ENCODE measurements around the gene ASPM.
"Not testable (repeated sequence)": the region's sequence is repeated elsewhere in the genome, so short reads cannot be mapped to it uniquely, and the experiment has no call there.

Gene ASPM

DNA sequence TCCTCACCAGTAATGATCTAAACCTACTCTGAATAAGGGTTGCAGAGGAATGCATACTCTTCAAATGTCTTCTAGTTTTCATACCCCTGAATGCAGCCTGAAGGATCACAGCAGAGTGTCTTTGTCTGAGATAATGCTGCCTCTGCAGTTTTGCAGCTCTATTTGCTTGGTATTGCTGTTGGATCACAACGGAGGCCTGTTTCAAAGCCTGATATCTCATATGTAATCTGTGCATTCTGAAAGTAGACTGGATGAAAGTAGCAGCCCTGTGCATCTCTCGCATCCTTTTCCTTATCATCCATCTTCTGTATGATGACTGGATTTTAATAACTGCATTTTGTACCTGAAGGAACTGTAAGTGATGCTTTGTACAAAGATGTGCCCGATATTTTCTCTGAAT is 44.5 kb downstream of the ASPM start:
- H3K27ac ChIP-seq (ENCODE audit: low read depth, low read length): no peak overlapping the region
- H3K9me3 ChIP-seq (ENCODE audit: insufficient read depth, low read length): no peaks in the 10 kb centered on the region
- H3K27me3 ChIP-seq (ENCODE audit: low read length): no peaks in the 10 kb centered on the region
- H2AFZ ChIP-seq (ENCODE audit: low read depth, low read length, severe bottlenecking): no peak overlapping the region
- H3K9ac ChIP-seq (ENCODE audit: low read length): no peak overlapping the region
- H3K4me2 ChIP-seq (ENCODE audit: low read depth, low read length, poor library complexity, severe bottlenecking): no peak overlapping the region
- H3K36me3 ChIP-seq (ENCODE audit: low read length): peaks cover 49% of the 10 kb centered on the region
- no peaks in the 10 kb centered on the region for H4K20me1 ChIP-seq (ENCODE audit: low read depth, low read length)
- TF ChIP-seq, protein P1, sequence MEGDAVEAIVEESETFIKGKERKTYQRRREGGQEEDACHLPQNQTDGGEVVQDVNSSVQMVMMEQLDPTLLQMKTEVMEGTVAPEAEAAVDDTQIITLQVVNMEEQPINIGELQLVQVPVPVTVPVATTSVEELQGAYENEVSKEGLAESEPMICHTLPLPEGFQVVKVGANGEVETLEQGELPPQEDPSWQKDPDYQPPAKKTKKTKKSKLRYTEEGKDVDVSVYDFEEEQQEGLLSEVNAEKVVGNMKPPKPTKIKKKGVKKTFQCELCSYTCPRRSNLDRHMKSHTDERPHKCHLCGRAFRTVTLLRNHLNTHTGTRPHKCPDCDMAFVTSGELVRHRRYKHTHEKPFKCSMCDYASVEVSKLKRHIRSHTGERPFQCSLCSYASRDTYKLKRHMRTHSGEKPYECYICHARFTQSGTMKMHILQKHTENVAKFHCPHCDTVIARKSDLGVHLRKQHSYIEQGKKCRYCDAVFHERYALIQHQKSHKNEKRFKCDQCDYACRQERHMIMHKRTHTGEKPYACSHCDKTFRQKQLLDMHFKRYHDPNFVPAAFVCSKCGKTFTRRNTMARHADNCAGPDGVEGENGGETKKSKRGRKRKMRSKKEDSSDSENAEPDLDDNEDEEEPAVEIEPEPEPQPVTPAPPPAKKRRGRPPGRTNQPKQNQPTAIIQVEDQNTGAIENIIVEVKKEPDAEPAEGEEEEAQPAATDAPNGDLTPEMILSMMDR (IDR thresholded peaks at IDR 0.05; ENCODE audit: insufficient read depth, low read length, poor library complexity, severe bottlenecking): no peak
- no peak for TF ChIP-seq EZH2phosphoT487 (conservative IDR thresholded peaks at IDR 0.05; ENCODE audit: low read length)
- no peak overlapping the region for H3K4me3 ChIP-seq (ENCODE audit: insufficient read depth, low read length, poor library complexity, severe bottlenecking)
- no peaks in the 10 kb centered on the region for H3K79me2 ChIP-seq (ENCODE audit: insufficient read depth, low read length)
- H3K9me2 ChIP-seq (replicated peaks; ENCODE audit: insufficient read depth, low read length): no peaks in the 10 kb centered on the region
- no peaks in the 10 kb centered on the region; the same call in 1 of the 2 replicates for H3F3A ChIP-seq (ENCODE audit: insufficient read depth)

DNA sequence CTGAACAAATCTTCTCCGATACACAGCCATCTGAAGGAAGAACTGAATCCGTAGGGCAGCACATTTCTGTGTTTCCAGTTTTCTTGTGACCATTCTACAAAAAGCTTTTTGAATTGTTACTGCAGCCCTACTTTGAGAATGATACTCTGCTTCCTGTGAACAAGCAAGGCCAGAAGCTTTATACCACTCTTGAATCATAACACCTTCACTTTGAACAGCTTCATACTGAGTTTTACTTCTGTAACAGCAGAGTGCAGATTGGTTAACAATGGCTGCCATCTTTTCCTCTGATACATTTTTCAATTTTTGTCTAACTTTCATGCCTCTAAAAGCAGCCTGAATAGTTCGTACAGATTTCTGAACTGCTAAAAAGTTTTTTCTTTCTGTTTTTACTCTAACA is 45.8 kb downstream of the ASPM start:
- Histone ChIP-seq H3K79me2 (ENCODE audit: insufficient read depth, low read length) (no peaks in the 10 kb centered on the region), H3K9me2 (replicated peaks; ENCODE audit: insufficient read depth, low read length) (no peaks in the 10 kb centered on the region), H3K9ac (ENCODE audit: low read length) (no peak overlapping the region), H3K9me3 (ENCODE audit: insufficient read depth, low read length) (no peaks in the 10 kb centered on the region), H3K27ac (ENCODE audit: low read depth, low read length) (no peak overlapping the region), H3K4me2 (ENCODE audit: low read depth, low read length, poor library complexity, severe bottlenecking) (no peak overlapping the region), H3K36me3 (ENCODE audit: low read length) (peaks cover 43% of the 10 kb centered on the region), H3K27me3 (ENCODE audit: low read length) (no peaks in the 10 kb centered on the region), H3F3A (ENCODE audit: insufficient read depth) (no peaks in the 10 kb centered on the region; the same call in 1 of the 2 replicates), H3K4me3 (ENCODE audit: insufficient read depth, low read length, poor library complexity, severe bottlenecking) (no peak overlapping the region), H4K20me1 (ENCODE audit: low read depth, low read length) (no peaks in the 10 kb centered on the region), H2AFZ (ENCODE audit: low read depth, low read length, severe bottlenecking) (no peak overlapping the region)
- TF ChIP-seq, protein P1 (IDR thresholded peaks at IDR 0.05; ENCODE audit: insufficient read depth, low read length, poor library complexity, severe bottlenecking): no peak
- TF ChIP-seq EZH2phosphoT487 (conservative IDR thresholded peaks at IDR 0.05; ENCODE audit: low read length): no peak

DNA sequence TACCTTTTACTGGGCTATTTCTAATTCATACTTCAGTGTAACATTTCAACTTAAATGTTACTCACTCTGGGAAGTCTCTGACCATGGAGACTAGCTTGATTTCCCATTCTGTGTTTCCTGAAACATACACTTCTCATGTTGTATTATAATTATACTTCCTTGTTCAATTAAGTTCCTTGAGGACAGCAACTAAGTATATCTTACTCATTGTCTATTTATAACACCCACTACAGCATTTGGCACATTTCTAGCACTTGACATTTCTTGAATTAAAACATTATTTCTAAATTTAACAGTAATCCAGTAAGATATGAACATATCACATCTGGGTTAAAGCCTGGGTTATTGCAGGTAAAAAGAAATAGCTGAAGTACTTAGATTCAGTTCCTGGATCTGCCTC is 47.0 kb downstream of the ASPM start:
- no peak overlapping the region for H3K27ac ChIP-seq (ENCODE audit: low read depth, low read length)
- TF ChIP-seq, protein P1 (IDR thresholded peaks at IDR 0.05; ENCODE audit: insufficient read depth, low read length, poor library complexity, severe bottlenecking): no peak
- no peak for TF ChIP-seq EZH2phosphoT487 (conservative IDR thresholded peaks at IDR 0.05; ENCODE audit: low read length)
- H3K4me3 ChIP-seq (ENCODE audit: insufficient read depth, low read length, poor library complexity, severe bottlenecking): no peak overlapping the region
- H2AFZ ChIP-seq (ENCODE audit: low read depth, low read length, severe bottlenecking): no peak overlapping the region
- H3F3A ChIP-seq (ENCODE audit: insufficient read depth): peaks cover 3% of the 10 kb centered on the region; the same call in 1 of the 2 replicates
- peaks cover 42% of the 10 kb centered on the region for H3K36me3 ChIP-seq (ENCODE audit: low read length)
- no peaks in the 10 kb centered on the region for H3K9me2 ChIP-seq (replicated peaks; ENCODE audit: insufficient read depth, low read length)
- no peak overlapping the region for H3K4me2 ChIP-seq (ENCODE audit: low read depth, low read length, poor library complexity, severe bottlenecking)
- H3K9ac ChIP-seq (ENCODE audit: low read length): no peak overlapping the region
- H3K27me3 ChIP-seq (ENCODE audit: low read length): no peaks in the 10 kb centered on the region
- H3K79me2 ChIP-seq (ENCODE audit: insufficient read depth, low read length): no peaks in the 10 kb centered on the region
- no peaks in the 10 kb centered on the region for H3K9me3 ChIP-seq (ENCODE audit: insufficient read depth, low read length)
- no peaks in the 10 kb centered on the region for H4K20me1 ChIP-seq (ENCODE audit: low read depth, low read length)

- not testable (repeated sequence) for H3K9ac ChIP-seq (ENCODE audit: low read length); H3K27ac ChIP-seq (ENCODE audit: low read depth, low read length); H3K4me2 ChIP-seq (ENCODE audit: low read depth, low read length, poor library complexity, severe bottlenecking); H3K9me3 ChIP-seq (ENCODE audit: insufficient read depth, low read length); H3K4me3 ChIP-seq (ENCODE audit: insufficient read depth, low read length, poor library complexity, severe bottlenecking); H4K20me1 ChIP-seq (ENCODE audit: low read depth, low read length); H3K27me3 ChIP-seq (ENCODE audit: low read length); H3F3A ChIP-seq (ENCODE audit: insufficient read depth); H3K9me2 ChIP-seq (replicated peaks; ENCODE audit: insufficient read depth, low read length); H2AFZ ChIP-seq (ENCODE audit: low read depth, low read length, severe bottlenecking); H3K79me2 ChIP-seq (ENCODE audit: insufficient read depth, low read length)
- peaks cover 48% of the 10 kb centered on the region for H3K36me3 ChIP-seq (ENCODE audit: low read length)
Observed at GRCh38 chr1:197096971-197097370, 49.5 kb downstream of the ASPM start.
